Astrocyte (in vitro differentiated cells and primary cell): ENCODE results near the gene ZNF280C. TPM values are rescaled to one million over a fixed set of nuclear protein-coding genes. Genes with fewer than 3 reads are reported as not detected.

Experiments used
- DNase-seq: peaks from one replicate; pipeline ENCODE4 v3.0.0-alpha.2; 2010; ENCODE audit warnings: low read depth
- FAIRE-seq: peaks from 2 replicates; lab custom pipeline; 2011; peaks lifted over from hg19 to GRCh38; lab: Jason Lieb, UNC
- H2AFZ ChIP-seq: 2 replicates; pipeline ENCODE4 v1.6.0; 2012; ENCODE audit warnings: low read depth, low read length, inconsistent platforms
- H3K27ac ChIP-seq: 2 replicates; pipeline ENCODE4 v1.5.1; 2011; ENCODE audit warnings: low read depth, low read length, inconsistent platforms
- H3K27me3 ChIP-seq: 2 replicates; pipeline ENCODE4 v1.6.0; 2011; ENCODE audit warnings: low read length, inconsistent platforms; ENCODE audit not compliant: insufficient read depth
- H3K36me3 ChIP-seq: 2 replicates; pipeline ENCODE4 v1.5.1; 2011; ENCODE audit warnings: low read length, inconsistent platforms; ENCODE audit not compliant: insufficient read depth
- H3K4me1 ChIP-seq: 2 replicates; pipeline ENCODE4 v1.5.1; 2011; ENCODE audit warnings: low read length, inconsistent platforms; ENCODE audit not compliant: insufficient read depth
- H3K4me2 ChIP-seq: 2 replicates; pipeline ENCODE4 v1.6.0; 2012; ENCODE audit warnings: low read length, inconsistent platforms
- H3K4me3 ChIP-seq: 2 replicates; pipeline ENCODE4 v1.5.1; 2011; ENCODE audit warnings: low read depth, mild to moderate bottlenecking, low read length, inconsistent platforms; ENCODE audit not compliant: insufficient read depth
- H3K79me2 ChIP-seq: 2 replicates; pipeline ENCODE4 v1.6.0; 2012; ENCODE audit warnings: mild to moderate bottlenecking, low read length, inconsistent platforms; ENCODE audit not compliant: insufficient read depth
- H3K9ac ChIP-seq: 2 replicates; pipeline ENCODE4 v1.6.0; 2012; ENCODE audit warnings: mild to moderate bottlenecking, low read length, inconsistent platforms
- H3K9me3 ChIP-seq: 2 replicates; pipeline ENCODE4 v1.5.1; 2012; ENCODE audit warnings: low read depth, mild to moderate bottlenecking, low read length, inconsistent platforms; ENCODE audit not compliant: insufficient read depth
- H4K20me1 ChIP-seq: 2 replicates; pipeline ENCODE4 v1.6.0; 2012; ENCODE audit warnings: low read length, inconsistent platforms; ENCODE audit not compliant: insufficient read depth
- H3K27ac Mint-ChIP-seq: one replicate; pipeline ENCODE4 v1.8.0; 2021; ENCODE audit warnings: mild to moderate bottlenecking, mixed read lengths; ENCODE audit not compliant: unreplicated experiment
- H3K27me3 Mint-ChIP-seq: one replicate; pipeline ENCODE4 v1.8.0; 2021; ENCODE audit warnings: low read depth, mixed read lengths; ENCODE audit not compliant: unreplicated experiment
- H3K36me3 Mint-ChIP-seq: one replicate; pipeline ENCODE4 v1.8.0; 2021; ENCODE audit warnings: low read depth, mixed read lengths; ENCODE audit not compliant: unreplicated experiment
- H3K4me1 Mint-ChIP-seq: one replicate; pipeline ENCODE4 v1.8.0; 2021; ENCODE audit warnings: low read depth, mixed read lengths; ENCODE audit not compliant: unreplicated experiment
- H3K4me3 Mint-ChIP-seq: one replicate; pipeline ENCODE4 v1.8.0; 2021; ENCODE audit warnings: mild to moderate bottlenecking, moderate library complexity, mixed read lengths; ENCODE audit not compliant: unreplicated experiment
- H3K9me3 Mint-ChIP-seq: one replicate; pipeline ENCODE4 v1.8.0; 2021; ENCODE audit warnings: mild to moderate bottlenecking, mixed read lengths; ENCODE audit not compliant: unreplicated experiment
- EZH2 ChIP-seq: IDR thresholded peaks from 2 replicates; pipeline ENCODE4 v1.6.1; 2012; ENCODE audit warnings: mild to moderate bottlenecking, low read length, inconsistent platforms; ENCODE audit not compliant: insufficient read depth
- total RNA-seq: library from RNA; stranded (reverse); gene quantifications from 2 replicates; pipeline ENCODE4 v1.2.1, GENCODE V29; 2021
- TF ChIP-seq, protein P1 (sequence below): IDR thresholded peaks from 2 replicates; pipeline ENCODE4 v1.5.1; 2011; ENCODE audit warnings: low read depth, mild to moderate bottlenecking, inconsistent platforms, low read length, moderate library complexity; ENCODE audit not compliant: insufficient read depth

Gene ZNF280C
- total RNA-seq, 1 donor from 2014 or later: 7.8 TPM

DNA sequence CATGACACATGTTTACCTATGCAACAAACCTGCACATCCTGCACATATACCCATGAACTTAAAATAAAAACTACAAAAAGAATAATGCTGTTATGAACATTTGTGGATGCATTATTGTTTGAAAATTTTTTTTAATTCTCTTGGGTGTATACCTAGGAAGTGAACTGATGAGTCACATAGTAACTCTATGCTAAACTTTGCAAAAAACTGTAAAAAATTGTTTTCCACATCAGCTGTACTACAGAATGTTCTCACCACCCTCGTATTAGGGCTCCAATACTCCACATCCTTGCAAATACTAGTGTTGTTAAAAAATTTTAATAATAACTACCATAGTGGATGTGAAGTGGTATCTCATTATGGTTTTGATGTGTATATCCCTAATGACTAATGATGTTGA is 33.3 kb upstream of the ZNF280C start:
- Histone ChIP-seq H3K36me3 (no peaks in the 10 kb centered on the region), H3K4me3 (no peak overlapping the region), H3K9ac (no peak overlapping the region), H3K9me3 (no peaks in the 10 kb centered on the region), H3K4me2 (no peak overlapping the region), H4K20me1 (no peaks in the 10 kb centered on the region), H3K79me2 (no peaks in the 10 kb centered on the region), H3K27me3 (no peaks in the 10 kb centered on the region), H2AFZ (no peak overlapping the region), H3K4me1 (no peaks in the 10 kb centered on the region), H3K27ac (no peak overlapping the region)
- Mint-ChIP-seq H3K9me3 (no peaks in the 10 kb centered on the region), H3K36me3 (no peaks in the 10 kb centered on the region), H3K27me3 (no peaks in the 10 kb centered on the region), H3K27ac (no peak overlapping the region), H3K4me1 (peaks cover 3% of the 10 kb centered on the region), H3K4me3 (no peak overlapping the region)
- peak; percentile 83 for FAIRE-seq
- no peak for TF ChIP-seq EZH2
- TF ChIP-seq, protein P1, sequence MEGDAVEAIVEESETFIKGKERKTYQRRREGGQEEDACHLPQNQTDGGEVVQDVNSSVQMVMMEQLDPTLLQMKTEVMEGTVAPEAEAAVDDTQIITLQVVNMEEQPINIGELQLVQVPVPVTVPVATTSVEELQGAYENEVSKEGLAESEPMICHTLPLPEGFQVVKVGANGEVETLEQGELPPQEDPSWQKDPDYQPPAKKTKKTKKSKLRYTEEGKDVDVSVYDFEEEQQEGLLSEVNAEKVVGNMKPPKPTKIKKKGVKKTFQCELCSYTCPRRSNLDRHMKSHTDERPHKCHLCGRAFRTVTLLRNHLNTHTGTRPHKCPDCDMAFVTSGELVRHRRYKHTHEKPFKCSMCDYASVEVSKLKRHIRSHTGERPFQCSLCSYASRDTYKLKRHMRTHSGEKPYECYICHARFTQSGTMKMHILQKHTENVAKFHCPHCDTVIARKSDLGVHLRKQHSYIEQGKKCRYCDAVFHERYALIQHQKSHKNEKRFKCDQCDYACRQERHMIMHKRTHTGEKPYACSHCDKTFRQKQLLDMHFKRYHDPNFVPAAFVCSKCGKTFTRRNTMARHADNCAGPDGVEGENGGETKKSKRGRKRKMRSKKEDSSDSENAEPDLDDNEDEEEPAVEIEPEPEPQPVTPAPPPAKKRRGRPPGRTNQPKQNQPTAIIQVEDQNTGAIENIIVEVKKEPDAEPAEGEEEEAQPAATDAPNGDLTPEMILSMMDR: no peak
- no peak for DNase-seq

DNA sequence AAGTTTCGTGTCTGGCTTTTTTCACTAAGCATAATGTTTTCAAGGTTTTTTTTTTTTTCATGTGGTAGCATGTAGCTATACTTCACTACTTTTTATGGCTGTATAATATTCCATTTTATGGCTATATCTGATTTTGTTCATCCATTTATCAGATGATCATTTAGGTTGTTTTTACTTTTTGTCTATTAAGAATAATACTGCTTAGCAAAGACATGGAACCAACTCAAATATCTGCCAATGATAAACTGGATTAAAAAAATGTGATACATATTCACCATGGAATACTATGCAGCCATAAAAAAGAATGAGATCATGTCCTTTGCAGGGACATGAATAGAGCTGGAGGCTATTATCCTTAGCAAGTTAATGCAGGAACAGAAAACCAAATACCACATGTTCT is 32.7 kb upstream of the ZNF280C start:
- H3K27ac Mint-ChIP-seq: no peak overlapping the region
- Histone ChIP-seq H3K27ac (no peak overlapping the region), H4K20me1 (no peaks in the 10 kb centered on the region), H3K4me1 (no peaks in the 10 kb centered on the region), H3K36me3 (no peaks in the 10 kb centered on the region), H3K79me2 (no peaks in the 10 kb centered on the region), H3K9me3 (no peaks in the 10 kb centered on the region), H3K4me3 (no peak overlapping the region), H2AFZ (no peak overlapping the region), H3K4me2 (no peak overlapping the region), H3K9ac (no peak overlapping the region), H3K27me3 (no peaks in the 10 kb centered on the region)
- H3K27me3 Mint-ChIP-seq: no peaks in the 10 kb centered on the region
- H3K36me3 Mint-ChIP-seq: no peaks in the 10 kb centered on the region
- FAIRE-seq (no peak), DNase-seq (no peak)
- peaks cover 3% of the 10 kb centered on the region for H3K4me1 Mint-ChIP-seq
- TF ChIP-seq, protein P1: no peak
- no peak for TF ChIP-seq EZH2
- H3K9me3 Mint-ChIP-seq: no peaks in the 10 kb centered on the region
- H3K4me3 Mint-ChIP-seq: no peak overlapping the region

DNA sequence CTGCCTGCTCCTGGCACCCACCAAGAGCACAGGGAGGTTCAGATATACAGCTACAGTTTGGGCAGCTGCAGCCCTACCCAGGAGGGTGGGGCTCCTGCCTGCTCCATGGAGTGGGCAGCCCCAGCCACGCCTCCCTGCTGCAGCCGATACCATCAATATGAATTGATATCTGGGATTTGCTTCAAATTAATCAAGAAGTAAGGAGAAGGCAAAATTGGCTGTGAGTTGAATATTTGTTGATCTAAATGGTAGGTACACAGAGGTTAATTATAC is 31.2 kb upstream of the ZNF280C start:
- no peaks in the 10 kb centered on the region for H3K36me3 Mint-ChIP-seq
- H3K4me3 ChIP-seq: no peak overlapping the region
- no peak overlapping the region for H3K4me3 Mint-ChIP-seq
- no peak for DNase-seq
- no peak overlapping the region for H3K27ac Mint-ChIP-seq
- H3K79me2 ChIP-seq: no peaks in the 10 kb centered on the region
- H3K27me3 ChIP-seq: no peaks in the 10 kb centered on the region
- no peaks in the 10 kb centered on the region for H3K4me1 ChIP-seq
- H3K27me3 Mint-ChIP-seq: no peaks in the 10 kb centered on the region
- H3K4me2 ChIP-seq: no peak overlapping the region
- H3K36me3 ChIP-seq: no peaks in the 10 kb centered on the region
- FAIRE-seq: no peak
- TF ChIP-seq, protein P1: no peak
- TF ChIP-seq EZH2: no peak
- H2AFZ ChIP-seq: no peak overlapping the region
- no peak overlapping the region for H3K9ac ChIP-seq
- no peaks in the 10 kb centered on the region for H4K20me1 ChIP-seq
- H3K9me3 ChIP-seq: no peaks in the 10 kb centered on the region
- H3K9me3 Mint-ChIP-seq: no peaks in the 10 kb centered on the region
- H3K4me1 Mint-ChIP-seq: peaks cover 3% of the 10 kb centered on the region
- no peak overlapping the region for H3K27ac ChIP-seq
